ENCODE results near the gene APBB1. TPM values are rescaled to one million over a fixed set of nuclear protein-coding genes. Genes with fewer than 3 reads are reported as not detected.

APBB1 gene
- total RNA-seq, 1 experiment from 2014 or later: 34.8 TPM

GRCh38 chr11:6442441-6442840, 23.5 kb upstream of the APBB1 start:
- no CpG with 5 or more reads among the region's 4 CpGs for WGBS (ENCODE audit: extremely low coverage, insufficient read length, low lambda C conversion rate)

More at GRCh38 chr11:6442441-6442840, 23.5 kb upstream of the APBB1 start:
- no peak overlapping the region for H3K14ac ChIP-seq (ENCODE audit: insufficient read depth, low read length)
- H2BK20ac ChIP-seq (ENCODE audit: low read depth, low read length, poor library complexity, severe bottlenecking): no peak overlapping the region
- H4K91ac ChIP-seq (ENCODE audit: insufficient read length, low read depth, low read length): no peak overlapping the region
- Mint-ChIP-seq H3K9me3 (no peaks in the 10 kb centered on the region), H3K27ac (no peak overlapping the region), H3K4me1 (peaks cover 0 to 3% of the 10 kb centered on the region in 2 experiments; a peak in 1 of 4 replicates), H3K36me3 (ENCODE audit: insufficient read depth in 1 of 3, low read depth in 3 of 3) (no peaks in the 10 kb centered on the region), H3K4me3 (no peak overlapping the region), H3K27me3 (ENCODE audit: low read depth) (no peaks in the 10 kb centered on the region)
- TF ChIP-seq CTCF (conservative IDR thresholded peaks at IDR 0.05): no peak
- no peak overlapping the region for H2AK5ac ChIP-seq (ENCODE audit: insufficient read length, low read length)
- no peaks in the 10 kb centered on the region for H3K23me2 ChIP-seq (ENCODE audit: insufficient read length, low read depth, low read length, poor library complexity, severe bottlenecking)
- no peak overlapping the region for H2BK5ac ChIP-seq (ENCODE audit: insufficient read length, low read length)
- H3K56ac ChIP-seq (ENCODE audit: insufficient read length, low read depth, low read length): no peak overlapping the region
- H3K23ac ChIP-seq (ENCODE audit: insufficient read length, low read depth, low read length): no peak overlapping the region
- no peak overlapping the region for H4K5ac ChIP-seq (ENCODE audit: insufficient read length, low read depth, low read length)
- H3K4me1 ChIP-seq (ENCODE audit: insufficient read depth, low read length): no peaks in the 10 kb centered on the region
- H3K4me2 ChIP-seq (ENCODE audit: insufficient read depth, insufficient read length, low read length): no peak overlapping the region
- no peak overlapping the region for H2BK15ac ChIP-seq (ENCODE audit: low read depth, low read length)
- H3K27me3 ChIP-seq (ENCODE audit: insufficient read depth, low read length): no peaks in the 10 kb centered on the region
- H3K9me3 ChIP-seq (ENCODE audit: control insufficient read depth, low read depth, low read length): no peaks in the 10 kb centered on the region
- H3K79me1 ChIP-seq (ENCODE audit: insufficient read depth, low read depth, low read length, poor library complexity, severe bottlenecking): no peaks in the 10 kb centered on the region
- no peak overlapping the region for H3K18ac ChIP-seq (ENCODE audit: insufficient read length, low read depth, low read length)
- no peak overlapping the region for H3T11ph ChIP-seq (ENCODE audit: low read length)
- no peak overlapping the region for H2AFZ ChIP-seq (ENCODE audit: low read length)
- H3K79me2 ChIP-seq (ENCODE audit: insufficient read depth, low read length): no peaks in the 10 kb centered on the region
- H4K8ac ChIP-seq (replicated peaks; ENCODE audit: insufficient read length, low read depth, low read length): no peak overlapping the region
- no peak overlapping the region for H2BK12ac ChIP-seq (ENCODE audit: insufficient read length, low read depth, low read length)
- H4K20me1 ChIP-seq (ENCODE audit: control insufficient read depth, insufficient read depth, insufficient read length): no peaks in the 10 kb centered on the region
- H3K9ac ChIP-seq (ENCODE audit: extremely low read depth, insufficient read length, low read length): no peak overlapping the region
- no peak overlapping the region for H3K4ac ChIP-seq (ENCODE audit: low read depth, low read length)
- H3K27ac ChIP-seq (ENCODE audit: insufficient read length, low read depth, low read length): no peak overlapping the region
- no peak overlapping the region for H2BK120ac ChIP-seq (ENCODE audit: low read depth, low read length, poor library complexity, severe bottlenecking)
- no peak for DNase-seq

Data from H9 (cell line).